Measurements from ENCODE around the gene OTOA.
"Not testable (repeated sequence)": the region's sequence is repeated elsewhere in the genome, so short reads cannot be mapped to it uniquely, and the experiment has no call there.

Gene OTOA

GRCh38 chr16:21727344-21727743 lies 63.6 kb downstream of the OTOA start:
- DNase-seq = no peak

GRCh38 chr16:21731233-21731632 lies 67.5 kb downstream of the OTOA start:
- not testable (repeated sequence) for DNase-seq

GRCh38 chr16:21740637-21741036 lies 76.9 kb downstream of the OTOA start:
- DNase-seq = not testable (repeated sequence)

GRCh38 chr16:21756192-21757079 lies 92.7 kb downstream of the OTOA start:
- not testable (repeated sequence) for DNase-seq

- DNase-seq = not testable (repeated sequence)
Observed at GRCh38 chr16:21757080-21757671, 93.4 kb downstream of the OTOA start.

GRCh38 chr16:21768280-21768679 lies 104.5 kb downstream of the OTOA start:
- DNase-seq = not testable (repeated sequence)

- not testable (repeated sequence) for DNase-seq
Observed at GRCh38 chr16:21768810-21769209, 105.0 kb downstream of the OTOA start.

- peak; percentile 86 for DNase-seq
Observed at GRCh38 chr16:21769284-21769683, 105.5 kb downstream of the OTOA start.

GRCh38 chr16:21770584-21770983 lies 106.8 kb downstream of the OTOA start:
- DNase-seq = not testable (repeated sequence)

GRCh38 chr16:21772547-21773206 lies 108.9 kb downstream of the OTOA start:
- DNase-seq = not testable (repeated sequence)

GRCh38 chr16:21773207-21773553 lies 109.4 kb downstream of the OTOA start:
- not testable (repeated sequence) for DNase-seq

- DNase-seq = not testable (repeated sequence)
Observed at GRCh38 chr16:21780525-21780924, 116.8 kb downstream of the OTOA start.

GRCh38 chr16:21790506-21790905 lies 126.7 kb downstream of the OTOA start:
- DNase-seq = not testable (repeated sequence)

- not testable (repeated sequence) for DNase-seq
Observed at GRCh38 chr16:21793310-21793709, 129.5 kb downstream of the OTOA start.

GRCh38 chr16:21798601-21799000 lies 134.8 kb downstream of the OTOA start:
- DNase-seq = not testable (repeated sequence)

GRCh38 chr16:21801538-21802374 lies 138.0 kb downstream of the OTOA start:
- DNase-seq = peak; percentile 39

- DNase-seq = not testable (repeated sequence)
Observed at GRCh38 chr16:21802375-21802663, 138.6 kb downstream of the OTOA start.
